H9 (cell line): ENCODE results near the gene BPIFB6. TPM values are rescaled to one million over a fixed set of nuclear protein-coding genes. Genes with fewer than 3 reads are reported as not detected.

Source experiments
- DNase-seq: peaks from one replicate; pipeline ENCODE4 v3.0.0-alpha.2; 2017
- H2AFZ ChIP-seq: one replicate; pipeline ENCODE4 v1.6.1; 2013; ENCODE audit warnings: mild to moderate bottlenecking, low read length, control low read depth, moderate library complexity
- H2AK5ac ChIP-seq: 2 replicates; pipeline ENCODE4 v1.6.1; 2013; ENCODE audit warnings: low read length, control low read depth, mixed read lengths; ENCODE audit not compliant: insufficient read length
- H2BK120ac ChIP-seq: one replicate; pipeline ENCODE4 v1.6.1; 2013; ENCODE audit warnings: low read depth, mild to moderate bottlenecking, low read length, control low read depth, inconsistent platforms; ENCODE audit not compliant: poor library complexity, severe bottlenecking
- H2BK12ac ChIP-seq: 2 replicates; pipeline ENCODE4 v1.6.1; 2013; ENCODE audit warnings: low read length, control low read depth, mixed read lengths, low read depth; ENCODE audit not compliant: insufficient read length
- H2BK15ac ChIP-seq: 2 replicates; pipeline ENCODE4 v1.6.1; 2013; ENCODE audit warnings: low read depth, low read length, control low read depth
- H2BK20ac ChIP-seq: one replicate; pipeline ENCODE4 v1.6.1; 2013; ENCODE audit warnings: low read depth, mild to moderate bottlenecking, low read length, control low read depth, inconsistent platforms; ENCODE audit not compliant: poor library complexity, severe bottlenecking
- H2BK5ac ChIP-seq: 2 replicates; pipeline ENCODE4 v1.6.1; 2013; ENCODE audit warnings: low read length, control low read depth, mixed read lengths; ENCODE audit not compliant: insufficient read length
- H3K14ac ChIP-seq: 2 replicates; pipeline ENCODE4 v1.6.1; 2013; ENCODE audit warnings: low read length, control low read depth; ENCODE audit not compliant: insufficient read depth
- H3K18ac ChIP-seq: 2 replicates; pipeline ENCODE4 v1.6.1; 2013; ENCODE audit warnings: low read depth, mild to moderate bottlenecking, mixed read lengths, low read length, control low read depth; ENCODE audit not compliant: insufficient read length
- H3K23ac ChIP-seq: 2 replicates; pipeline ENCODE4 v1.6.1; 2013; ENCODE audit warnings: low read length, control low read depth, mixed read lengths, low read depth; ENCODE audit not compliant: insufficient read length
- H3K23me2 ChIP-seq: 2 replicates; pipeline ENCODE4 v1.6.1; 2013; ENCODE audit warnings: low read depth, mild to moderate bottlenecking, mixed read lengths, low read length, control low read depth; ENCODE audit not compliant: insufficient read length, poor library complexity, severe bottlenecking
- H3K27ac ChIP-seq: 2 replicates; pipeline ENCODE4 v1.5.1; 2013; ENCODE audit warnings: low read length, control low read depth, mixed read lengths, low read depth; ENCODE audit not compliant: insufficient read length
- H3K27me3 ChIP-seq: 2 replicates; pipeline ENCODE4 v1.6.1; 2013; ENCODE audit warnings: low read length, control low read depth, inconsistent platforms; ENCODE audit not compliant: insufficient read depth
- H3K4ac ChIP-seq: 2 replicates; pipeline ENCODE4 v1.6.1; 2013; ENCODE audit warnings: low read depth, mild to moderate bottlenecking, control low read depth, inconsistent platforms, low read length, moderate library complexity
- H3K4me1 ChIP-seq: 2 replicates; pipeline ENCODE4 v1.6.1; 2013; ENCODE audit warnings: low read length, control low read depth, inconsistent platforms; ENCODE audit not compliant: insufficient read depth
- H3K4me2 ChIP-seq: 2 replicates; pipeline ENCODE4 v1.6.1; 2013; ENCODE audit warnings: low read length, control low read depth, mixed read lengths; ENCODE audit not compliant: insufficient read length, insufficient read depth
- H3K56ac ChIP-seq: 2 replicates; pipeline ENCODE4 v1.6.1; 2013; ENCODE audit warnings: low read depth, mild to moderate bottlenecking, mixed read lengths, low read length, control low read depth; ENCODE audit not compliant: insufficient read length
- H3K79me1 ChIP-seq: 2 replicates; pipeline ENCODE4 v1.6.1; 2013; ENCODE audit warnings: low read depth, mild to moderate bottlenecking, moderate library complexity, low read length, control low read depth, inconsistent platforms; ENCODE audit not compliant: insufficient read depth, poor library complexity, severe bottlenecking
- H3K79me2 ChIP-seq: 2 replicates; pipeline ENCODE4 v1.6.1; 2013; ENCODE audit warnings: low read length, control low read depth, inconsistent platforms; ENCODE audit not compliant: insufficient read depth
- H3K9ac ChIP-seq: 2 replicates; pipeline ENCODE4 v1.6.1; 2013; ENCODE audit warnings: low read length, control low read depth, mixed read lengths; ENCODE audit not compliant: insufficient read length; ENCODE audit errors: extremely low read depth
- H3K9me3 ChIP-seq: one replicate; pipeline ENCODE4 v1.6.1; 2013; ENCODE audit warnings: low read depth, low read length, inconsistent platforms; ENCODE audit not compliant: control insufficient read depth
- H3T11ph ChIP-seq: one replicate; pipeline ENCODE4 v1.6.1; 2013; ENCODE audit warnings: mild to moderate bottlenecking, low read length, control low read depth, inconsistent platforms
- H4K20me1 ChIP-seq: one replicate; pipeline ENCODE4 v1.6.1; 2013; ENCODE audit not compliant: control insufficient read depth, insufficient read length, insufficient read depth
- H4K5ac ChIP-seq: 2 replicates; pipeline ENCODE4 v1.6.1; 2013; ENCODE audit warnings: low read depth, mild to moderate bottlenecking, mixed read lengths, low read length, control low read depth; ENCODE audit not compliant: insufficient read length
- H4K8ac ChIP-seq: replicated peaks from 2 replicates; pipeline ENCODE4 v1.6.1; 2013; ENCODE audit warnings: low read length, control low read depth, mixed read lengths, low read depth; ENCODE audit not compliant: insufficient read length
- H4K91ac ChIP-seq: 2 replicates; pipeline ENCODE4 v1.6.1; 2013; ENCODE audit warnings: low read depth, mild to moderate bottlenecking, moderate library complexity, mixed read lengths, low read length, control low read depth; ENCODE audit not compliant: insufficient read length
- H3K27ac Mint-ChIP-seq, 3 experiments: 2 replicates in 2 of 3; 3 replicates in 1 of 3; pipeline ENCODE4 v1.8.0; 2020 to 2021; ENCODE audit warnings: mixed read lengths in 3 of 3, mild to moderate bottlenecking in 1 of 3, moderate library complexity in 1 of 3
- H3K27me3 Mint-ChIP-seq: 2 replicates; pipeline ENCODE4 v1.8.0; 2021; ENCODE audit warnings: low read depth, mild to moderate bottlenecking, moderate library complexity, mixed read lengths
- H3K36me3 Mint-ChIP-seq, 3 experiments: 2 replicates in 2 of 3; 3 replicates in 1 of 3; pipeline ENCODE4 v1.8.0; 2020 to 2021; ENCODE audit warnings: low read depth in 3 of 3, mixed read lengths in 3 of 3; ENCODE audit not compliant: insufficient read depth in 1 of 3
- H3K4me1 Mint-ChIP-seq, 2 experiments: 2 replicates each; pipeline ENCODE4 v1.8.0; 2020; ENCODE audit warnings: mixed read lengths in 2 of 2
- H3K4me3 Mint-ChIP-seq, 2 experiments: 2 replicates in 1 of 2; 3 replicates in 1 of 2; pipeline ENCODE4 v1.8.0; 2020 to 2021; ENCODE audit warnings: mild to moderate bottlenecking in 2 of 2, mixed read lengths in 2 of 2, moderate library complexity in 1 of 2
- H3K9me3 Mint-ChIP-seq, 2 experiments: 2 replicates in 1 of 2; 3 replicates in 1 of 2; pipeline ENCODE4 v1.8.0; 2020; ENCODE audit warnings: mild to moderate bottlenecking in 2 of 2, mixed read lengths in 2 of 2, moderate library complexity in 1 of 2
- WGBS: extraction: QIAGEN DNeasy Blood & Tissue Kit; methylation state at CpG from one replicate; pipeline ENCODE4 v1.1.7; 2013; ENCODE audit warnings: missing lambda C conversion rate, low lambda C conversion rate, mixed read lengths; ENCODE audit not compliant: insufficient read length; ENCODE audit errors: extremely low coverage; 5-methylcytosine and 5-hydroxymethylcytosine counted together
- total RNA-seq: library from RNA; stranded (reverse); gene quantifications from 2 replicates; pipeline ENCODE4 v1.2.1, GENCODE V29; 2021
- TF ChIP-seq, protein P1 (sequence below): fragments of 200-600 bp; sonication (generic); conservative IDR thresholded peaks from 3 replicates; pipeline ENCODE4 v1.8.0; 2021; ENCODE audit warnings: antibody characterized with exemption, mild to moderate bottlenecking

Gene BPIFB6
- total RNA-seq, 1 experiment from 2014 or later = not detected

DNA sequence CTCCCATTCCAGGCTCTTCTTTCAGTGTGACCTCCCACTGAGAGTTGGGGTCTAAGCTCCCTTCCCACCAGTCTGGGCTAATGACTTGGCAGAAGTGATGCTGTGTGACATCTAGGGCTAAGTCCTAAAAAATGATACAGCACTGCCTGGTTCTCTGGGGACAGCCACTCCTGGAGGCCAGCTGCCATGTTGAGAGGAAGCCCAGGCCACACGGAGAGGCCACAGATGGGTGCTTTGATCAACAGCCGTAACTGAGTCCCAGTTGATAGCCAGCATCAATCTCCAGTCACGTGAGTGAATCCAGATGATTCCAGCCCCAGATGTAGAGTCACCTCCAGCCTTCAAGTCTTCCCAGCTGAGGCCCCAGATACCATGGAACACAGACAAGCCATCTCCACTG lies 41.0 kb upstream of the BPIFB6 start:
- no peak overlapping the region for H2BK20ac ChIP-seq
- H2BK120ac ChIP-seq = no peak overlapping the region
- no peak overlapping the region; the same call in 1 of the 2 replicates for H3K14ac ChIP-seq
- H2AFZ ChIP-seq = no peak overlapping the region
- H3K27ac Mint-ChIP-seq = no peak overlapping the region
- H3T11ph ChIP-seq = no peak overlapping the region
- no peak overlapping the region for H2BK15ac ChIP-seq
- H2BK5ac ChIP-seq = no peak overlapping the region
- H4K20me1 ChIP-seq = no peaks in the 10 kb centered on the region
- no peak overlapping the region for H3K4me2 ChIP-seq
- TF ChIP-seq, protein P1, sequence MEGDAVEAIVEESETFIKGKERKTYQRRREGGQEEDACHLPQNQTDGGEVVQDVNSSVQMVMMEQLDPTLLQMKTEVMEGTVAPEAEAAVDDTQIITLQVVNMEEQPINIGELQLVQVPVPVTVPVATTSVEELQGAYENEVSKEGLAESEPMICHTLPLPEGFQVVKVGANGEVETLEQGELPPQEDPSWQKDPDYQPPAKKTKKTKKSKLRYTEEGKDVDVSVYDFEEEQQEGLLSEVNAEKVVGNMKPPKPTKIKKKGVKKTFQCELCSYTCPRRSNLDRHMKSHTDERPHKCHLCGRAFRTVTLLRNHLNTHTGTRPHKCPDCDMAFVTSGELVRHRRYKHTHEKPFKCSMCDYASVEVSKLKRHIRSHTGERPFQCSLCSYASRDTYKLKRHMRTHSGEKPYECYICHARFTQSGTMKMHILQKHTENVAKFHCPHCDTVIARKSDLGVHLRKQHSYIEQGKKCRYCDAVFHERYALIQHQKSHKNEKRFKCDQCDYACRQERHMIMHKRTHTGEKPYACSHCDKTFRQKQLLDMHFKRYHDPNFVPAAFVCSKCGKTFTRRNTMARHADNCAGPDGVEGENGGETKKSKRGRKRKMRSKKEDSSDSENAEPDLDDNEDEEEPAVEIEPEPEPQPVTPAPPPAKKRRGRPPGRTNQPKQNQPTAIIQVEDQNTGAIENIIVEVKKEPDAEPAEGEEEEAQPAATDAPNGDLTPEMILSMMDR = no peak
- no peaks in the 10 kb centered on the region for H3K36me3 Mint-ChIP-seq
- H3K4me3 Mint-ChIP-seq = no peak overlapping the region
- no peak overlapping the region for H3K4ac ChIP-seq
- no peaks in the 10 kb centered on the region for H3K79me2 ChIP-seq
- H3K23me2 ChIP-seq = no peaks in the 10 kb centered on the region
- no peaks in the 10 kb centered on the region for H3K9me3 ChIP-seq
- no peak overlapping the region for H4K8ac ChIP-seq
- no peak overlapping the region for H2BK12ac ChIP-seq
- DNase-seq = no peak
- H3K4me1 ChIP-seq = no peaks in the 10 kb centered on the region
- H3K18ac ChIP-seq = no peak overlapping the region
- no peaks in the 10 kb centered on the region for H3K9me3 Mint-ChIP-seq
- H4K5ac ChIP-seq = no peak overlapping the region
- H3K79me1 ChIP-seq = no peaks in the 10 kb centered on the region
- no peaks in the 10 kb centered on the region for H3K27me3 ChIP-seq
- no peak overlapping the region for H3K27ac ChIP-seq
- H3K9ac ChIP-seq = no peak overlapping the region
- H3K4me1 Mint-ChIP-seq = no peaks in the 10 kb centered on the region
- no peak overlapping the region for H3K56ac ChIP-seq
- H3K23ac ChIP-seq = no peak overlapping the region
- no CpG with 5 or more reads among the region's 3 CpGs for WGBS
- no peak overlapping the region for H4K91ac ChIP-seq
- peaks cover 2% of the 10 kb centered on the region for H3K27me3 Mint-ChIP-seq
- H2AK5ac ChIP-seq = no peak overlapping the region
